Epithelial cell of esophagus (primary cell): ENCODE measurements around the gene IFNAR1.

Experiments used
- DNase-seq: peaks from one replicate; pipeline ENCODE4 v3.0.0; 2010; ENCODE audit warnings: low read depth
- H3K4me3 ChIP-seq: 2 replicates; pipeline ENCODE4 v1.5.1; 2011; ENCODE audit warnings: mild to moderate bottlenecking, low read length, control low read depth
- TF ChIP-seq, protein P1 (sequence below): IDR thresholded peaks from 2 replicates; pipeline ENCODE4 v1.5.1; 2011; ENCODE audit warnings: low read depth, mild to moderate bottlenecking, low read length, control low read depth, inconsistent platforms; ENCODE audit not compliant: insufficient read depth; ENCODE audit errors: missing control alignments

The IFNAR1 gene

GRCh38 chr21:33391656-33392055, 66.9 kb downstream of the IFNAR1 start:
- no peak for DNase-seq
- TF ChIP-seq, protein P1, sequence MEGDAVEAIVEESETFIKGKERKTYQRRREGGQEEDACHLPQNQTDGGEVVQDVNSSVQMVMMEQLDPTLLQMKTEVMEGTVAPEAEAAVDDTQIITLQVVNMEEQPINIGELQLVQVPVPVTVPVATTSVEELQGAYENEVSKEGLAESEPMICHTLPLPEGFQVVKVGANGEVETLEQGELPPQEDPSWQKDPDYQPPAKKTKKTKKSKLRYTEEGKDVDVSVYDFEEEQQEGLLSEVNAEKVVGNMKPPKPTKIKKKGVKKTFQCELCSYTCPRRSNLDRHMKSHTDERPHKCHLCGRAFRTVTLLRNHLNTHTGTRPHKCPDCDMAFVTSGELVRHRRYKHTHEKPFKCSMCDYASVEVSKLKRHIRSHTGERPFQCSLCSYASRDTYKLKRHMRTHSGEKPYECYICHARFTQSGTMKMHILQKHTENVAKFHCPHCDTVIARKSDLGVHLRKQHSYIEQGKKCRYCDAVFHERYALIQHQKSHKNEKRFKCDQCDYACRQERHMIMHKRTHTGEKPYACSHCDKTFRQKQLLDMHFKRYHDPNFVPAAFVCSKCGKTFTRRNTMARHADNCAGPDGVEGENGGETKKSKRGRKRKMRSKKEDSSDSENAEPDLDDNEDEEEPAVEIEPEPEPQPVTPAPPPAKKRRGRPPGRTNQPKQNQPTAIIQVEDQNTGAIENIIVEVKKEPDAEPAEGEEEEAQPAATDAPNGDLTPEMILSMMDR: no peak
- no peak overlapping the region for H3K4me3 ChIP-seq

DNA sequence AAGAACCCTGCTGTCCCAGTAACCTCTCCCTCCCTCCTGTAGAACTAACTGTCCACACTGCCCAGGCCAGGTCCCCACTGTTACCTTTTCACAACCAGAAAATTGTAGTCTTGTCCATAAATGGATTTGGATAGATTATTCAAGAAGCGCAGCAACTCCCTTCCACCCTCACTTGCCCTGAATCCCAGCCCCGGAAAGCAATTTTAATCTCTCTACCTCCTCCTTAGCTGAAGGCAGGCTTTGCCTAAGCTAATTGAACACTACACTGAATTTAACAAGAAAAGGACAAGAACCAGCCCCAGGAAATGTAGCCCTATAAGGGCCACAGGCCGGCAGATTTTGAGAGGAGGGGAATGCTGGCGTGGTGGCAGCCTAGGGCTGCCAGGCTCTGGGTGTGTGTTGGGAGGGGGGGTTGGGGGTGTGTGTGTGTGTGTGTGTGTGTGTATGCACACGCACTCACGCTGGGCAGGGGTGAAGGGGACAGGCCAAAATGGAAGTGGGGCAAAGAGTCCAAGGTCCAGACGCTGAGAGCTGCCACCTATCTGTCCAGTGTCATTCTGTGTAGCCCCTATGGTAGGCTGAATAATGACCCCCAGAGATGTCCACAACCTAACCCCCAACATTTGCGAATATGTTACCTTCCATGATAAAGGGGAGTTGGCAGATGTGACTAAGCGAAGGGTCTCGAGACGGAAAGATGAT, 67.7 kb downstream of the IFNAR1 start:
- no peak overlapping the region for H3K4me3 ChIP-seq
- TF ChIP-seq, protein P1: no peak
- no peak for DNase-seq

DNA sequence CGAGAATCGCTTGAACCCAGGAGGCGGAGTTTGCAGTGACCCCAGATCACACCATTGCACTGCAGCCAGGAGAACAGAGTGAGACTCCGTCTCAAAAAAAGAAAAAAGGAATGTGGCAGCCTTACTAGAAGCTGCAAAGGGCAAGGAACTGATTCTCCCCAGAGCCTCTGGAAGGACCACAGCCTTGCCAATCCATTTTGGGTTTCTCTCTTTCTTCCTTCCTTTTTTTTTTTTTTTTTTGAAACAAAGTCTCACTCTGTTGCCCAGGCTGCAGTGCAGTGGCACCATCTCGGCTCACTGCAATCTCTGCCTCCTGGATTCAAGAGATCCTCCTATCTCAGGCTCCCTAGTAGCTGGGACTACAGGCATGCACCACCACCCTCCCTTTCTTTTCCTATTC, 68.6 kb downstream of the IFNAR1 start:
- TF ChIP-seq, protein P1: no peak
- H3K4me3 ChIP-seq: no peak overlapping the region

GRCh38 chr21:33394260-33394659, 69.5 kb downstream of the IFNAR1 start:
- DNase-seq: peak; percentile 23
- H3K4me3 ChIP-seq: no peak overlapping the region
- TF ChIP-seq, protein P1: no peak

More for the DNA sequence above, 68.6 kb downstream of the IFNAR1 start:
- no peak for DNase-seq

GRCh38 chr21:33395891-33396331, 71.1 kb downstream of the IFNAR1 start:
- no peak for DNase-seq
- TF ChIP-seq, protein P1: no peak
- H3K4me3 ChIP-seq: no peak overlapping the region

DNA sequence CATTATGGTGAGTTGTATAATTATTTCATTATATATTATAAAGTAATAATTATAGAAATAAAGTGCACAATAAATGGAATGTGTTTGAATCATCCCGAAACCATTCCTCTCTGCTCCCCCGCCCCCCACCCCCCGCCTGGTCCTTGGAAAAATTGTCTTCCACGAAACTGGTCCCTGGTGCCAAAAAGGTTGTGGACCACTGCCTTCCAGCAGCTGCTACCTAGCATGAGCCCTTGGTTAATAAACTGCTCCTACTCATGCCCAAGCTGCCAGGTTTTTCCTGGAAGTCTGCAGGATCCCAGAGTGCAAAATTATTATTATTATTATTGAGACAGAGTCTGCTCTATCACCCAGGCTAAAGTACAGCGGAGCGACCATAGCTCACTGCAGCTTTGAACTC, 71.7 kb downstream of the IFNAR1 start:
- TF ChIP-seq, protein P1: no peak
- no peak overlapping the region for H3K4me3 ChIP-seq
- DNase-seq: no peak

- TF ChIP-seq, protein P1: no peak
- DNase-seq: peak; percentile 40
- no peak overlapping the region for H3K4me3 ChIP-seq
Measured at GRCh38 chr21:33396951-33397350, 72.2 kb downstream of the IFNAR1 start.
